Measurements from ENCODE around the gene ASXL1. TPM values are rescaled to one million over a fixed set of nuclear protein-coding genes. Genes with fewer than 3 reads are reported as not detected.
"Not testable (repeated sequence)": the region's sequence is repeated elsewhere in the genome, so short reads cannot be mapped to it uniquely, and the experiment has no call there.

ASXL1 gene
- total RNA-seq, 2 donors from 2014 or later: 88.9 to 98.6 TPM

- no peak overlapping the region for H3K4me3 Mint-ChIP-seq
- no peaks in the 10 kb centered on the region for H3K9me3 ChIP-seq (ENCODE audit: control insufficient read depth, low read length)
- H3K27me3 Mint-ChIP-seq (ENCODE audit: insufficient read depth): no peaks in the 10 kb centered on the region
- no peaks in the 10 kb centered on the region for H3K9me3 Mint-ChIP-seq
- peaks cover 9% of the 10 kb centered on the region for H3K4me1 Mint-ChIP-seq
- no peak overlapping the region for H3K9ac ChIP-seq (ENCODE audit: extremely low read depth, low read length, poor library complexity, severe bottlenecking)
- no peaks in the 10 kb centered on the region for H3K27me3 ChIP-seq (ENCODE audit: control insufficient read depth, insufficient read depth, low read length, poor library complexity, severe bottlenecking)
- TF ChIP-seq, protein P1, sequence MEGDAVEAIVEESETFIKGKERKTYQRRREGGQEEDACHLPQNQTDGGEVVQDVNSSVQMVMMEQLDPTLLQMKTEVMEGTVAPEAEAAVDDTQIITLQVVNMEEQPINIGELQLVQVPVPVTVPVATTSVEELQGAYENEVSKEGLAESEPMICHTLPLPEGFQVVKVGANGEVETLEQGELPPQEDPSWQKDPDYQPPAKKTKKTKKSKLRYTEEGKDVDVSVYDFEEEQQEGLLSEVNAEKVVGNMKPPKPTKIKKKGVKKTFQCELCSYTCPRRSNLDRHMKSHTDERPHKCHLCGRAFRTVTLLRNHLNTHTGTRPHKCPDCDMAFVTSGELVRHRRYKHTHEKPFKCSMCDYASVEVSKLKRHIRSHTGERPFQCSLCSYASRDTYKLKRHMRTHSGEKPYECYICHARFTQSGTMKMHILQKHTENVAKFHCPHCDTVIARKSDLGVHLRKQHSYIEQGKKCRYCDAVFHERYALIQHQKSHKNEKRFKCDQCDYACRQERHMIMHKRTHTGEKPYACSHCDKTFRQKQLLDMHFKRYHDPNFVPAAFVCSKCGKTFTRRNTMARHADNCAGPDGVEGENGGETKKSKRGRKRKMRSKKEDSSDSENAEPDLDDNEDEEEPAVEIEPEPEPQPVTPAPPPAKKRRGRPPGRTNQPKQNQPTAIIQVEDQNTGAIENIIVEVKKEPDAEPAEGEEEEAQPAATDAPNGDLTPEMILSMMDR (conservative IDR thresholded peaks at IDR 0.05): no peak
- H3K27ac ChIP-seq (ENCODE audit: low read depth, low read length): no peak overlapping the region
- H3K4me1 ChIP-seq (ENCODE audit: control insufficient read depth, insufficient read depth, low read length): peaks cover 10% of the 10 kb centered on the region
- no peak overlapping the region for H3K4me3 ChIP-seq (ENCODE audit: low read length)
- H3K36me3 Mint-ChIP-seq (ENCODE audit: low read depth): peaks cover 20% of the 10 kb centered on the region
- H3K36me3 ChIP-seq (ENCODE audit: control insufficient read depth, insufficient read depth, low read length): peaks cover 16% of the 10 kb centered on the region
- 91 to 94% methylated on average over 5 to 11 of the region's 11 CpGs for WGBS, 2 experiments (ENCODE audit: insufficient coverage in 1 of 2, insufficient read length in 1 of 2)
- no peak overlapping the region for H3K27ac Mint-ChIP-seq
- DNase-seq: no peak
Measured at GRCh38 chr20:32337937-32338661, 20.0 kb upstream of the ASXL1 start.

GRCh38 chr20:32338665-32339064 lies 19.5 kb upstream of the ASXL1 start:
- H3K27me3 Mint-ChIP-seq (ENCODE audit: insufficient read depth): no peaks in the 10 kb centered on the region
- no peaks in the 10 kb centered on the region for H3K9me3 Mint-ChIP-seq
- H3K9me3 ChIP-seq (ENCODE audit: control insufficient read depth, low read length): no peaks in the 10 kb centered on the region
- H3K4me1 ChIP-seq (ENCODE audit: control insufficient read depth, insufficient read depth, low read length): peaks cover 10% of the 10 kb centered on the region
- peaks cover 13% of the 10 kb centered on the region for H3K36me3 ChIP-seq (ENCODE audit: control insufficient read depth, insufficient read depth, low read length)
- 86 to 96% methylated on average over 7 of the region's 7 CpGs for WGBS, 2 experiments (ENCODE audit: insufficient coverage in 1 of 2, insufficient read length in 1 of 2)
- H3K36me3 Mint-ChIP-seq (ENCODE audit: low read depth): peaks cover 15% of the 10 kb centered on the region
- no peaks in the 10 kb centered on the region for H3K27me3 ChIP-seq (ENCODE audit: control insufficient read depth, insufficient read depth, low read length, poor library complexity, severe bottlenecking)
- no peak overlapping the region for H3K27ac Mint-ChIP-seq
- no peak overlapping the region for H3K4me3 Mint-ChIP-seq
- peaks cover 9% of the 10 kb centered on the region for H3K4me1 Mint-ChIP-seq
- no peak for DNase-seq
- H3K27ac ChIP-seq (ENCODE audit: low read depth, low read length): no peak overlapping the region
- no peak overlapping the region for H3K9ac ChIP-seq (ENCODE audit: extremely low read depth, low read length, poor library complexity, severe bottlenecking)
- TF ChIP-seq, protein P1 (conservative IDR thresholded peaks at IDR 0.05): no peak
- no peak overlapping the region for H3K4me3 ChIP-seq (ENCODE audit: low read length)

- Mint-ChIP-seq H3K4me1 (peaks cover 9% of the 10 kb centered on the region), H3K4me3 (no peak overlapping the region), H3K27me3 (ENCODE audit: insufficient read depth) (no peaks in the 10 kb centered on the region), H3K36me3 (ENCODE audit: low read depth) (peaks cover 11% of the 10 kb centered on the region), H3K27ac (no peak overlapping the region), H3K9me3 (no peaks in the 10 kb centered on the region)
- Histone ChIP-seq H3K27ac (ENCODE audit: low read depth, low read length) (no peak overlapping the region), H3K9me3 (ENCODE audit: control insufficient read depth, low read length) (no peaks in the 10 kb centered on the region), H3K27me3 (ENCODE audit: control insufficient read depth, insufficient read depth, low read length, poor library complexity, severe bottlenecking) (no peaks in the 10 kb centered on the region), H3K4me3 (ENCODE audit: low read length) (no peak overlapping the region), H3K4me1 (ENCODE audit: control insufficient read depth, insufficient read depth, low read length) (peaks cover 10% of the 10 kb centered on the region), H3K9ac (ENCODE audit: extremely low read depth, low read length, poor library complexity, severe bottlenecking) (no peak overlapping the region), H3K36me3 (ENCODE audit: control insufficient read depth, insufficient read depth, low read length) (peaks cover 8% of the 10 kb centered on the region)
- WGBS, 2 experiments (ENCODE audit: insufficient coverage in 1 of 2, insufficient read length in 1 of 2): 83 to 89% methylated on average over 2 of the region's 2 CpGs
- TF ChIP-seq, protein P1 (conservative IDR thresholded peaks at IDR 0.05): no peak
- DNase-seq: no peak
Measured at GRCh38 chr20:32339116-32339515, 19.0 kb upstream of the ASXL1 start.

GRCh38 chr20:32341053-32341452 lies 17.1 kb upstream of the ASXL1 start:
- not testable (repeated sequence) for H3K36me3 ChIP-seq (ENCODE audit: control insufficient read depth, insufficient read depth, low read length); H3K27ac ChIP-seq (ENCODE audit: low read depth, low read length); H3K36me3 Mint-ChIP-seq (ENCODE audit: low read depth); H3K4me3 ChIP-seq (ENCODE audit: low read length); H3K4me3 Mint-ChIP-seq; H3K27me3 Mint-ChIP-seq (ENCODE audit: insufficient read depth); H3K27me3 ChIP-seq (ENCODE audit: control insufficient read depth, insufficient read depth, low read length, poor library complexity, severe bottlenecking); H3K4me1 ChIP-seq (ENCODE audit: control insufficient read depth, insufficient read depth, low read length); H3K27ac Mint-ChIP-seq; DNase-seq; H3K9me3 ChIP-seq (ENCODE audit: control insufficient read depth, low read length); H3K9me3 Mint-ChIP-seq; H3K9ac ChIP-seq (ENCODE audit: extremely low read depth, low read length, poor library complexity, severe bottlenecking)
- 100% methylated on average over 1 of the region's 2 CpGs; no CpG with 5 or more reads in 1 of the 2 experiments for WGBS, 2 experiments (ENCODE audit: insufficient coverage in 1 of 2, insufficient read length in 1 of 2)
- H3K4me1 Mint-ChIP-seq: peaks cover 16% of the 10 kb centered on the region

All from endodermal cell (in vitro differentiated cells).